GM21717 (cell line): ENCODE results near the gene SCUBE1.

Source experiments
- ATAC-seq: cut with Tn5 transposase; IDR thresholded peaks from one replicate; pipeline ENCODE4 v1.9.1; 2021; ENCODE audit warnings: mild to moderate bottlenecking, moderate library complexity; ENCODE audit not compliant: unreplicated experiment

Gene SCUBE1

GRCh38 chr22:43206509-43207161 lies 136.5 kb downstream of the SCUBE1 start:
- ATAC-seq = no peak

GRCh38 chr22:43205748-43206508 lies 137.2 kb downstream of the SCUBE1 start:
- no peak for ATAC-seq

GRCh38 chr22:43205261-43205691 lies 137.9 kb downstream of the SCUBE1 start:
- no peak for ATAC-seq

GRCh38 chr22:43203471-43203981 lies 139.6 kb downstream of the SCUBE1 start:
- no peak for ATAC-seq

GRCh38 chr22:43202756-43203410 lies 140.3 kb downstream of the SCUBE1 start:
- ATAC-seq = no peak

GRCh38 chr22:43202326-43202725 lies 140.8 kb downstream of the SCUBE1 start:
- no peak for ATAC-seq

GRCh38 chr22:43201486-43202219 lies 141.5 kb downstream of the SCUBE1 start:
- ATAC-seq = no peak

- no peak for ATAC-seq
Measured at GRCh38 chr22:43200555-43200954, 142.6 kb downstream of the SCUBE1 start.

- ATAC-seq = no peak
Measured at GRCh38 chr22:43200031-43200430, 143.1 kb downstream of the SCUBE1 start.

GRCh38 chr22:43199541-43199940 lies 143.6 kb downstream of the SCUBE1 start:
- ATAC-seq = no peak

- no peak for ATAC-seq
Measured at GRCh38 chr22:43198936-43199335, 144.2 kb downstream of the SCUBE1 start.

GRCh38 chr22:43198126-43198525 lies 145.0 kb downstream of the SCUBE1 start:
- no peak for ATAC-seq

GRCh38 chr22:43197271-43197941 lies 145.8 kb downstream of the SCUBE1 start:
- ATAC-seq = no peak

GRCh38 chr22:43191831-43192230 lies 151.3 kb downstream of the SCUBE1 start:
- ATAC-seq = no peak

GRCh38 chr22:43188829-43189545 lies 154.2 kb downstream of the SCUBE1 start:
- no peak for ATAC-seq

- ATAC-seq = peak; percentile 65
Measured at GRCh38 chr22:43187171-43188099, 155.7 kb downstream of the SCUBE1 start.

- no peak for ATAC-seq
Measured at GRCh38 chr22:43186272-43187170, 156.7 kb downstream of the SCUBE1 start, which contains the start of gene TTLL12. Gene TTLL12, minus strand, starts transcription at chr22:43187134. Its CDS starts 65 bp downstream, at chr22:43187069.

GRCh38 chr22:43185860-43186261 lies 157.3 kb downstream of the SCUBE1 start:
- no peak for ATAC-seq
